Renal cortical epithelial cell (primary cell): ENCODE data around the gene HTRA1. TPM values are rescaled to one million over a fixed set of nuclear protein-coding genes. Genes with fewer than 3 reads are reported as not detected.

ENCODE experiments used
- DNase-seq: peaks from one replicate; pipeline ENCODE4 v3.0.0-alpha.2; 2011; ENCODE audit warnings: low read depth
- total RNA-seq: library from RNA; depleted of rRNA; stranded (reverse); fragments of >200 nt; gene quantifications from 2 replicates; pipeline ENCODE4 v1.2.3, GENCODE V29; 2014

HTRA1 gene
- total RNA-seq, 1 donor from 2014 or later = 27.9 TPM

DNA sequence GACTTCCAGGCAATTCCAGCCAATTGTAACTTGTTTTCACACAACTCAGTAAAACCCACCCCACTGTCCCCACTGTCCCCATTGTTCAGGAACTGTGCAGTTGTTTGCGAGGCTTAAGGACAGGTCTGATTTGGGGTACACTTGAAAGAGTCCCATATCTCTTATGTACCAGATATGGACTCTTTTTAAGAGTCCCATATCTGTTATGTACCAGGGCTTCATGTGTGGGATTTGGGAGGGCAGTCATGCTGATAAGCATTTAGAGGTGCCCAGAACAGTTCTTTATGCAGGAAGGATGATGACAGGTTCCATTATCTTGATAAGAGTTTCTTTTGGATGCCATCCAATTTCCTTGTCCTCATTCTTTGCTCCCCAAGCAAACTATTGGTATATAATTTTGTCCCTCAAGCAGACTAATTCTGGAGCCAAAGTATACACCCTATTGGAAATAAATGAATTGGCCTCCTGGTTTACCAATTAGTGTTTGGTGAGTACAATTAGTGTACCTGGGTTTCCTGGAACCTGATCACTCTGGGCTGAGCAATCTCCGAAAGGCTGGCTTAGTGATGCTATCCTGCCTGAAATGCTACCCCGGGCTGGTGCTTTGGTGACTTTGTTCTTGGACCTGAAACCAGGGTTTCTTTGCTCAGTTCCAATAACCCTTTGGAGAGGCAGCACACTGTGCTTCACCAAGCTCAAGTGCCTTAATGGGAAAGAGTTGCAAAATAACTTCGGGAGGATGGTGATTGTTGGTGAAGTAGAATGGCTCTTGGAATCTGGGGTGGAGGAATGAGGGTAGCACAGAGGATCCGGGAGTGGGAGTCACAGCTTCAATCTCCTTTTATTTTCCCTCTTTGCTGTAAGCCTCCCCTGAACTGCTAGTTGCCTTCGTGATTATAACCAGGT, 93.0 kb downstream of the HTRA1 start:
- DNase-seq = no peak

DNA sequence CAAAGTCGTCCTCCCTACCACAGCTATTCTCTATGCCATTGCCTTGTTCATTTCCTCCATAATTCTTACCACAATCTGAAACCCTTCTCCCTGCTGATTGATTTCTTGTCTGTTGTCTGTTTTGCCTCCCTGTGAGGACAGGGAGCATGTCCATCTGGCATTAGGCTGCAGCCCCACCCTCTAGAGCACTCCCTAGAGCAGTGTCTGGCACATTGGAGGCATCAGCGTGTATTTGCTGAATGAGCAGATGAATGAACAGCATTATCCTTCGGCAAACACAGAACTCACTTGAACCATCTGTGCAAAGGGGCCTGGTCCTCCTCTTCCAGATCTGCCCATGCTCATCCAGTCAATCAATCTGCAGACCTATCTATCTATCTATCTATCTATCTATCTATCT, 94.1 kb downstream of the HTRA1 start:
- DNase-seq = no peak

DNA sequence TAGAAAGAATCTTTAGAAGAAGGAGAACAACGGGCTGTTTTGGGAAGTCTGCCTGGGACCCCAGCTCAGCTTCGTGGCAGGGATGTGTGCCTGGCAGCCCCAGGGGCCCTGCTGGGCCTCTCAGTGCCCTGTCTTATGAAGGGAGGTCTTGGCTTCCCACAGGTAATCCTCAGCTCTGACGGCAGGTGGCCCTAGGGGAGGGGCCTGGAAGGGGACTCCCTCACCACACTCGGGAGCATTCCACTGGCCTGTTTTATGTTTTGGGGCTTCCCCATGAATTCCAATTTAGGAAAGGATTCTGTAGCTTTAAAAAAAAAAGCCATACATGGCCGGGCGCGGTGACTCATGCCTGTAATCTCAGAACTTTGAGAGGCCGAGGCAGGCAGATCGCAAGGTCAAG, 96.2 kb downstream of the HTRA1 start:
- DNase-seq = peak; percentile 13

- DNase-seq = no peak
These were observed 97.1 kb downstream of the HTRA1 start for GRCh38 chr10:122558452-122558851.

- DNase-seq = no peak
These were observed 97.9 kb downstream of the HTRA1 start for GRCh38 chr10:122559228-122559627.

GRCh38 chr10:122560279-122560804, 99.0 kb downstream of the HTRA1 start, which contains the start of gene DMBT1:
TSS of gene DMBT1 (plus strand) at chr10:122560754. CDS start at chr10:122560771, 17 bp downstream.
- no peak for DNase-seq

DNA sequence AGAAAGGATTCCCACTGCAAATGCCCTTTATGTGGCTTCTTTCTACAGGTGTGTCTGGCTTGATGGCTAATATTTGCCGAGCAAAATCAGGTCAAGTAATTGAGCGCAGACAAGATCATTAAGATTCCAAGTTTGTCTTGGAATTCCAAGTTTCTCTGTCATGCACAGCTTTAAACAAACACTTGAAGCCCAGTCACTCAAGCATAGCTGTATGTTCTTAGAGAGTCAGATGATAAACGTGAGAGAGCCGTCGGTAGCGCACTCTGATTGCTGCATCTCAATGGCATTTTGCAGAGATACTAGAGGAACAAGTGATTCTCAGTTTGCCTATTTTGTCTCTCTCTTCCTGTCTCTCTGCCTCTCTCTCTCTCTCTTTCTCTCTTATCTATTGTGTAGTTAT, 99.9 kb downstream of the HTRA1 start:
- DNase-seq = peak; percentile 72

- no peak for DNase-seq
These were observed 100.4 kb downstream of the HTRA1 start for GRCh38 chr10:122561792-122562191.

Other genes with a start within 250 kb of the HTRA1 start
- gene BTBD16, start 190.3 kb upstream of the HTRA1 start, total RNA-seq = 0.45 TPM in 1 of 2 replicates, not detected in the other
- gene PLEKHA1, start 86.8 kb upstream of the HTRA1 start, total RNA-seq = 58.0 and 102 TPM in 2 replicates
- not detected in 2 replicates for gene ARMS2, start 6.9 kb upstream of the HTRA1 start, total RNA-seq
- under 0.01 TPM in 2 replicates for gene DMBT1, start 99.2 kb downstream of the HTRA1 start, total RNA-seq
- not detected in 2 replicates for gene C10orf120, start 238.3 kb downstream of the HTRA1 start, total RNA-seq